Cortex of kidney (tissue), 1 donor: ENCODE results near the gene CFAP20DC.
"Not testable (repeated sequence)": the region's sequence is repeated elsewhere in the genome, so short reads cannot be mapped to it uniquely, and the experiment has no call there.

ENCODE experiments used
- DNase-seq: peaks from one replicate; lab custom pipeline; 2025; lab: John Stamatoyannopoulos, UW

The CFAP20DC gene

GRCh38 chr3:59017617-59017984 lies 32.2 kb downstream of the CFAP20DC start:
- DNase-seq, result no peak

- DNase-seq, result no peak
These were observed 32.8 kb downstream of the CFAP20DC start for GRCh38 chr3:59016930-59017616.

GRCh38 chr3:59013611-59014010 lies 36.2 kb downstream of the CFAP20DC start:
- no peak for DNase-seq

- no peak for DNase-seq
These were observed 42.9 kb downstream of the CFAP20DC start for GRCh38 chr3:59006634-59007517.

GRCh38 chr3:59001675-59002074 lies 48.1 kb downstream of the CFAP20DC start:
- DNase-seq, result no peak

- no peak for DNase-seq
These were observed 50.1 kb downstream of the CFAP20DC start for GRCh38 chr3:58999774-59000160.

- no peak for DNase-seq
These were observed 50.6 kb downstream of the CFAP20DC start for GRCh38 chr3:58999134-58999773.

GRCh38 chr3:58998476-58999117 lies 51.2 kb downstream of the CFAP20DC start:
- DNase-seq, result no peak

GRCh38 chr3:58996730-58997129 lies 53.1 kb downstream of the CFAP20DC start:
- no peak for DNase-seq

GRCh38 chr3:58994746-58995330 lies 55.0 kb downstream of the CFAP20DC start:
- DNase-seq, result no peak

- DNase-seq, result no peak
These were observed 56.3 kb downstream of the CFAP20DC start for GRCh38 chr3:58993547-58993946.

- DNase-seq, result no peak
These were observed 58.2 kb downstream of the CFAP20DC start for GRCh38 chr3:58991623-58992022.

- DNase-seq, result no peak
These were observed 58.8 kb downstream of the CFAP20DC start for GRCh38 chr3:58991026-58991425.

- no peak for DNase-seq
These were observed 59.9 kb downstream of the CFAP20DC start for GRCh38 chr3:58989955-58990354.

- DNase-seq, result no peak
These were observed 60.7 kb downstream of the CFAP20DC start for GRCh38 chr3:58989163-58989562.

- no peak for DNase-seq
These were observed 61.8 kb downstream of the CFAP20DC start for GRCh38 chr3:58988041-58988440.

GRCh38 chr3:58986654-58987053 lies 63.2 kb downstream of the CFAP20DC start:
- DNase-seq, result no peak

- no peak for DNase-seq
These were observed 70.0 kb downstream of the CFAP20DC start for GRCh38 chr3:58979840-58980239.

- DNase-seq, result no peak
These were observed 76.0 kb downstream of the CFAP20DC start for GRCh38 chr3:58973796-58974195.

- not testable (repeated sequence) for DNase-seq
These were observed 82.0 kb downstream of the CFAP20DC start for GRCh38 chr3:58967866-58968265.

GRCh38 chr3:58965865-58966264 lies 84.0 kb downstream of the CFAP20DC start:
- DNase-seq, result no peak

GRCh38 chr3:58963928-58964503 lies 85.8 kb downstream of the CFAP20DC start:
- no peak for DNase-seq
